ENCODE measurements around the gene CREB3L2. TPM values are rescaled to one million over a fixed set of nuclear protein-coding genes. Genes with fewer than 3 reads are reported as not detected.

CREB3L2 gene
- polyA plus RNA-seq, 2 of the 4 experiments (the other 2 are of a cell fraction) = 16.3 to 32.2 TPM

- POLR2A ChIA-PET = no interaction called here
- CTCF ChIA-PET = no interaction called here
Measured at GRCh38 chr7:137958470-137959431, 43.1 kb downstream of the CREB3L2 start.

GRCh38 chr7:137957887-137958286 is 44.0 kb downstream of the CREB3L2 start:
- DNase-seq (ENCODE audit: low read depth in 1 of 2, low spot score in 1 of 2) (no peak), FAIRE-seq (no peak), ATAC-seq (no peak)
- 95% methylated on average over 3 of the region's 3 CpGs for WGBS (ENCODE audit: missing lambda C conversion rate)
- Histone ChIP-seq H3K4me3 (no peak overlapping the region), H3K27ac (peak overlapping the region; percentile 44 to 74; a peak in 4 of 6 replicates), H3K4me2 (no peak overlapping the region; the same call in 2 of the 3 replicates), H3K9me3 (no peaks in the 10 kb centered on the region), H3K4me1 (peaks cover 70% of the 10 kb centered on the region)
- CTCF ChIA-PET = no interaction called here
- POLR2A ChIA-PET = no interaction called here
- TF ChIP-seq MYC (IDR thresholded peaks at IDR 0.05; ENCODE audit: borderline replicate concordance, low read length) (no peak), FOSL2 (IDR thresholded peaks at IDR 0.05) (no peak), FOSL2 (CRISPR knock-in tag; IDR thresholded peaks at IDR 0.05) (no peak), CBX2 (IDR thresholded peaks at IDR 0.05; ENCODE audit: borderline replicate concordance, low read depth) (no peak), CTCF (IDR thresholded peaks at IDR 0.05) (no peak), JUNB (IDR thresholded peaks at IDR 0.05) (no peak), RNF2 (IDR thresholded peaks at IDR 0.05; ENCODE audit: borderline replicate concordance, low read depth) (no peak), POLR2A (IDR thresholded peaks at IDR 0.05; ENCODE audit: low read length) (no peak), HES2 (IDR thresholded peaks at IDR 0.05) (no peak), HOXB13 (CRISPR knock-in tag; IDR thresholded peaks at IDR 0.05; ENCODE audit: low read depth) (no peak), MAZ (IDR thresholded peaks at IDR 0.05; ENCODE audit: borderline replicate concordance, low read depth, low read length) (no peak), NPAS2 (CRISPR knock-in tag; IDR thresholded peaks at IDR 0.05; ENCODE audit: borderline replicate concordance) (no peak), MAX (IDR thresholded peaks at IDR 0.05) (no peak), FOSB (CRISPR knock-in tag; IDR thresholded peaks at IDR 0.05) (no peak), POLR2AphosphoS2 (conservative IDR thresholded peaks at IDR 0.05; ENCODE audit: low read length) (no peak), RAD21 (conservative IDR thresholded peaks at IDR 0.05 in 1 of 2, IDR thresholded peaks at IDR 0.05 in 1 of 2) (no peak), ZNF302 (CRISPR knock-in tag; IDR thresholded peaks at IDR 0.05) (no peak)

More at GRCh38 chr7:137958470-137959431, 43.1 kb downstream of the CREB3L2 start:
- H3K27ac ChIP-seq = peak overlapping the region; percentile 44 to 74; a peak in 5 of 6 replicates
- 87% methylated on average over 4 of the region's 4 CpGs for WGBS (ENCODE audit: missing lambda C conversion rate)
- DNase-seq (ENCODE audit: low read depth in 1 of 2, low spot score in 1 of 2) (peak in 1 of 2 experiments; percentile 24), ATAC-seq (no peak), FAIRE-seq (no peak)
- no peak overlapping the region for H3K4me3 ChIP-seq
- H3K4me2 ChIP-seq = peak overlapping the region; percentile 11; the same call in 2 of the 3 replicates
- H3K4me1 ChIP-seq = peaks cover 62% of the 10 kb centered on the region
- no peaks in the 10 kb centered on the region for H3K9me3 ChIP-seq
- TF ChIP-seq HES2 (IDR thresholded peaks at IDR 0.05) = no peak
- TF ChIP-seq MAFK (IDR thresholded peaks at IDR 0.05; ENCODE audit: partially characterized antibody) = peak; percentile 66
- 0 out of 2 replicates have a peak, but pooled peaks have one; percentile 21 for TF ChIP-seq REST (IDR thresholded peaks at IDR 0.05)
- no peak for TF ChIP-seq CHD4 (IDR thresholded peaks at IDR 0.05; ENCODE audit: borderline replicate concordance)
- TF ChIP-seq FOSL2 (IDR thresholded peaks at IDR 0.05) = no peak
- no peak for TF ChIP-seq FOSL2 (CRISPR knock-in tag; IDR thresholded peaks at IDR 0.05)

All from A549 (cell line).